Glutamatergic neuron (in vitro differentiated cells): ENCODE measurements around the gene COL6A1. TPM values are rescaled to one million over a fixed set of nuclear protein-coding genes. Genes with fewer than 3 reads are reported as not detected.

Experiments used
- DNase-seq: peaks from one replicate; pipeline ENCODE4 v3.0.0; 2022
- H3K27ac Mint-ChIP-seq: one replicate; pipeline ENCODE4 v1.8.0; 2020; ENCODE audit warnings: mild to moderate bottlenecking, mixed read lengths, inconsistent platforms; ENCODE audit not compliant: unreplicated experiment
- H3K27me3 Mint-ChIP-seq: one replicate; pipeline ENCODE4 v1.8.0; 2020; ENCODE audit warnings: mild to moderate bottlenecking, moderate library complexity, mixed read lengths, inconsistent platforms; ENCODE audit not compliant: unreplicated experiment
- H3K36me3 Mint-ChIP-seq: one replicate; pipeline ENCODE4 v1.8.0; 2020; ENCODE audit warnings: mild to moderate bottlenecking, mixed read lengths, inconsistent platforms; ENCODE audit not compliant: unreplicated experiment
- H3K4me1 Mint-ChIP-seq: one replicate; pipeline ENCODE4 v1.8.0; 2020; ENCODE audit warnings: mild to moderate bottlenecking, low read depth, mixed read lengths, inconsistent platforms; ENCODE audit not compliant: unreplicated experiment
- H3K4me3 Mint-ChIP-seq: one replicate; pipeline ENCODE4 v1.8.0; 2020; ENCODE audit warnings: mild to moderate bottlenecking, mixed read lengths, inconsistent platforms; ENCODE audit not compliant: unreplicated experiment
- H3K9me3 Mint-ChIP-seq: one replicate; pipeline ENCODE4 v1.8.0; 2020; ENCODE audit warnings: mild to moderate bottlenecking, moderate library complexity, mixed read lengths, inconsistent platforms; ENCODE audit not compliant: unreplicated experiment
- CTCF ChIP-seq: fragments of 200-600 bp; sonication (generic); IDR thresholded peaks from one replicate; pipeline ENCODE4 v1.5.0; 2021; ENCODE audit not compliant: partially characterized antibody, unreplicated experiment
- total RNA-seq: library from RNA; stranded (reverse); fragmentation: NEBNext Ultra II Directional; extraction: Animal tissue kit (Norgen Biotek cat#: 25700); gene quantifications from one replicate; pipeline ENCODE4 v1.2.1, GENCODE V29; 2021; ENCODE audit not compliant: unreplicated experiment

Gene COL6A1
- total RNA-seq, 1 donor from 2014 or later, result 407 TPM

DNA sequence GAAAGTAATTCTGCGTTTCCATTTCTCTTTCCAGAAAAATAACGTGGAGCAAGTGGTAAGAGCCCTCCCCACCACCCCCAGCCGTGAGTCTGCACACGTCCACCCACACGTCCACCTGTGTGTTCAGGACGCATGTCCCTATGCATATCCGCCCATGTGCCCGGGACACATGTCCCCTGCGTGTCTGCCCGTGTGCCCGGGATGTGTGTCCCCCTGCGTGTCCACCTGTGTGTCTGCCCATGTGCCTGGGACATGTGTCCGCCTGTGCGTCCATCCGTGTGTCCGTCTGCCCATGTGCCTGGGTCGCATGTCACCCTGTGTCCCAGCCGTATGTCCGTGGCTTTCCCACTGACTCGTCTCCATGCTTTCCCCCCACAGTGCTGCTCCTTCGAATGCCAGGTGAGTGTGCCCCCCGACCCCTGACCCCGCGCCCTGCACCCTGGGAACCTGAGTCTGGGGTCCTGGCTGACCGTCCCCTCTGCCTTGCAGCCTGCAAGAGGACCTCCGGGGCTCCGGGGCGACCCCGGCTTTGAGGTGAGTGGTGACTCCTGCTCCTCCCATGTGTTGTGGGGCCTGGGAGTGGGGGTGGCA, 5.6 kb downstream of the COL6A1 start:
- H3K4me3 Mint-ChIP-seq, result no peak overlapping the region

DNA sequence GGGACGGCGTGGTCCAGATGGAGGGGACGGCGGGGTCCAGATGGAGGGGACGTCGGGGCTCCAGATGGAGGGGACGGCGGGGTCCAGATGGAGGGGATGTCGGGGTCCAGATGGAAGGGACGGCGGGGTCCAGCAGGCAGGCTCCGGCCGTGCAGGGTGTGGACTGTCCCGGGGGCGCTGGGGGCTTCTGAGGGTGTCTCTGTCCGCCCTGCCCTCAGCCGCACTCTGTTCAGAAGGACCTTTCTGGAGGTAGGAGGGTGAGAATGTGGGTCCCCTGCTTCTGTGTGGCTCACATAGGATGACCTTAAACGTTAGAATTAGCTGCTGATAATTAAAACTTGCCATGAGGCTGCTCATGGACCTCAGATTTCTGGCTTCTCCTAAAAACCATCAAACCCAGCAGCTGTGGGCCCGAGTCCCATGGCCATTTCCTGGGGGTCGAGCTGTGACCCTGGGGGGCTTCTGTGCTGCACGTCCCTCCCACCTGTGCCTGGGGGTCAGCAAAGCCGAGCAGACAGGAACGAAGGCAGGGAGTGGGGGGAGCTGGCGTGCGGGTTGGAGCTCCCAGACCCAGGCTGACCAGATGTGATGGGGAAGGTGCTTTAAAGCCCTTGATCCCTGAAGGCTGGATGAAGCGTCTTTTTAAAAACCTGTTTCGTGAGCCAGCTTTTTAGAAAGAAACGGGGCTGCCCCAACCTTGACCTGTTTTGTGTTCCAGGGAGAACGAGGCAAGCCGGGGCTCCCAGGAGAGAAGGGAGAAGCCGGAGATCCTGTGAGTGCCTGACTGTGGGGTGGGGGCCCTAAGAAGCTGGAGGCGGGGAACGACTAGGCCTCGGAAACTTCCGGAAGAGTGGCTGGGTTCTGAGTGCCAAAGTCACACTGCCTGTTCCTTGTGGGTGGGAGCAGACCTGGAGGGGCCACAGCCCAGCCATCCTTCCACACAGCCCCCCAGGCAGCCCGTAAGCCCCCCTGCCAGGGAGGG, 7.1 kb downstream of the COL6A1 start:
- Mint-ChIP-seq H3K9me3 (peaks cover 3% of the 10 kb centered on the region), H3K4me3 (no peak overlapping the region), H3K27me3 (peaks cover 11% of the 10 kb centered on the region), H3K4me1 (peaks cover 6% of the 10 kb centered on the region), H3K36me3 (peaks cover 12% of the 10 kb centered on the region), H3K27ac (no peak overlapping the region)
- no peak for DNase-seq
- no peak for TF ChIP-seq CTCF

More for the DNA sequence above, 5.6 kb downstream of the COL6A1 start:
- Mint-ChIP-seq H3K9me3 (peaks cover 3% of the 10 kb centered on the region), H3K27me3 (peaks cover 11% of the 10 kb centered on the region), H3K27ac (no peak overlapping the region), H3K4me1 (peaks cover 6% of the 10 kb centered on the region), H3K36me3 (peaks cover 12% of the 10 kb centered on the region)
- TF ChIP-seq CTCF, result no peak
- DNase-seq, result peak; percentile 16

DNA sequence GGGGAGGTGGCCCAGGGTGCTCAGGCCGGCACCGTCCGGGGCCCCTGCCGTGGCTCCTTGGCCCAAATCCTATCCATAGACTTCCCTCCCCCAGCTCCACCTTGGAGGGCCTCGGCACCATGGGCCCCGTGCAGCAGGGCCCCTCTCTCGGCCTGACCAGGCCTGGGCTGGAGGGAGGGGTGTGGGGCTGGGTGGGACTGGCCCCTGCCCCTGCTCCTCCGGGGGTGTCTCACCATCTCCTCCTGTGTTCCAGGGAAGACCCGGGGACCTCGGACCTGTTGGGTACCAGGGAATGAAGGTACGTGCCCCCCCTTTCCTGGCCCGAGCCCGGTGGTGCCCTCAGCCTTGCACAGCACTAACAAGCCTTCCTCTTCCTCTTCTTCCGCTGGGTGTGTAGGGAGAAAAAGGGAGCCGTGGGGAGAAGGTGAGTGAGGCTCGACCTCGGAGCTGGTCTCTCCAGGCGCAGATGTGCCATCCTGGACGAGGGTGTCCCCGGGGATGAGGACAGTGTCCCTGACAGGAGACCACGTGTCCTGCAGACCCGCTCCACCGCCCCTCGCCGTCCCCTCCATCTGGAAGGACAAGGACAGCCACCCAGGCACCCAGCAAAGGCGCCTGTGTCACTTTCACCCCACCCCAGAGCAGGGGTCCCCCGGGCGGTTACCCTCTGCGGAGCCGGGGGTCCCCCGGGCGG, 7.9 kb downstream of the COL6A1 start:
- peak; percentile 34 for DNase-seq
- Mint-ChIP-seq H3K9me3 (peaks cover 3% of the 10 kb centered on the region), H3K4me1 (peaks cover 7% of the 10 kb centered on the region), H3K4me3 (no peak overlapping the region), H3K27me3 (peaks cover 10% of the 10 kb centered on the region), H3K27ac (no peak overlapping the region), H3K36me3 (peaks cover 9% of the 10 kb centered on the region)
- no peak for TF ChIP-seq CTCF

DNA sequence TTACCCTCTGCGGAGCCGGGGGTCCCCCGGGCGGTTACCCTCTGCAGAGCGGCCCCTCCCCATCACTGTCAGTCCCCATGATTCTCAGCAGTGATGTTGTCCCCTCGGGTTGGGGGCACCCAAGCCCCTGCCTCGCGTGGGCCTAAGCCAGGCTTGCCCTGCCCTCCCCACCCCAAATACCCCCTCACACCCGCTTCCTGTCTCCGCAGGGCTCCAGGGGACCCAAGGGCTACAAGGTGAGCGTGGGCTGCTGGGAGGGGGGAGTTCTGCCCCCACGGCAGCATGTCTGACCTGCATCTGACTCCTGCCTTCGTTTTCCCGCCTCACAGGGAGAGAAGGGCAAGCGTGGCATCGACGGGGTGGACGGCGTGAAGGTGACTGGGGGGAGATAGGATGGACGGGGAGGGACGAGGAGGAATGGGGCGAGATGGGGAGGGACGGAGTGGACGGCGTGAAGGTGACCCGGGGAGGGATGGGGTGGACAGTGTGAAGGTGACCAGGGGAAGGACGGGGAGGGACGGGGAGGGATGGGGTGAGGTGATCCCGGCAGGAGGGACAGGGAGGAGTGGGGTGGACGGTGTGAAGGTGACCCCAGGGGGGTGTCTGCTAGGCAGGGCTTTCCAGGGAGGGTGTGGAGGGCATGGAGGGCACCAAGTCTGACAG, 8.6 kb downstream of the COL6A1 start:
- Mint-ChIP-seq H3K4me1 (peaks cover 7% of the 10 kb centered on the region), H3K27me3 (peaks cover 6% of the 10 kb centered on the region), H3K27ac (no peak overlapping the region), H3K4me3 (no peak overlapping the region), H3K36me3 (peaks cover 2% of the 10 kb centered on the region), H3K9me3 (no peaks in the 10 kb centered on the region)
- DNase-seq, result peak; percentile 17
- no peak for TF ChIP-seq CTCF
